HEK293 (cell line): ENCODE results near the gene PANX3.

Experiments
- BCL6B ChIP-seq: fragments of 450-650 bp; formaldehyde crosslinking; IDR thresholded peaks from 2 replicates; pipeline ENCODE4 v1.5.1; 2017; ENCODE audit warnings: missing biosample characterization, missing genetic modification characterization
- CTCF ChIP-seq: fragments of 450-650 bp; formaldehyde crosslinking; IDR thresholded peaks from 2 replicates; pipeline ENCODE4 v1.5.1; 2016; ENCODE audit warnings: missing biosample characterization, missing genetic modification characterization
- KLF1 ChIP-seq: fragments of 450-650 bp; formaldehyde crosslinking; IDR thresholded peaks from 2 replicates; pipeline ENCODE4 v1.5.1; 2016; ENCODE audit warnings: missing biosample characterization, missing genetic modification characterization
- REST ChIP-seq: fragments of 450-650 bp; formaldehyde crosslinking; IDR thresholded peaks from 2 replicates; pipeline ENCODE4 v1.5.1; 2016; ENCODE audit warnings: missing biosample characterization, missing genetic modification characterization
- SALL2 ChIP-seq: fragments of 450-650 bp; formaldehyde crosslinking; IDR thresholded peaks from 2 replicates; pipeline ENCODE4 v1.5.0; 2017; ENCODE audit warnings: missing biosample characterization, mild to moderate bottlenecking, missing genetic modification characterization, borderline replicate concordance
- YY1 ChIP-seq: fragments of 450-650 bp; formaldehyde crosslinking; IDR thresholded peaks from 2 replicates; pipeline ENCODE4 v1.5.1; 2018; ENCODE audit warnings: missing biosample characterization, missing genetic modification characterization
- ZBTB1 ChIP-seq: fragments of 450-650 bp; formaldehyde crosslinking; IDR thresholded peaks from 2 replicates; pipeline ENCODE4 v1.5.1; 2016; ENCODE audit warnings: missing biosample characterization, missing genetic modification characterization
- ZFP3 ChIP-seq: fragments of 450-650 bp; formaldehyde crosslinking; IDR thresholded peaks from 2 replicates; pipeline ENCODE4 v1.5.1; 2016; ENCODE audit warnings: low read depth, missing biosample characterization, missing genetic modification characterization
- ZNF175 ChIP-seq: fragments of 450-650 bp; formaldehyde crosslinking; IDR thresholded peaks from 2 replicates; pipeline ENCODE4 v1.5.1; 2016; ENCODE audit warnings: missing biosample characterization, missing genetic modification characterization
- ZNF24 ChIP-seq: fragments of 450-650 bp; formaldehyde crosslinking; IDR thresholded peaks from 2 replicates; pipeline ENCODE4 v1.5.1; 2016; ENCODE audit warnings: missing biosample characterization, missing genetic modification characterization
- ZNF274 ChIP-seq, 2 experiments: fragments of 200-500 bp in 1 of 2; fragments of 450-650 bp in 1 of 2; sonication (Bioruptor generic) in 1 of 2; formaldehyde crosslinking in 1 of 2; IDR thresholded peaks; 2 replicates each; pipeline versions ENCODE4 v1.5.1 to v1.6.1; 2014 to 2016; ENCODE audit warnings: borderline replicate concordance in 1 of 2, inconsistent platforms in 1 of 2, low read length in 1 of 2, missing biosample characterization in 1 of 2, missing genetic modification characterization in 1 of 2
- ZNF624 ChIP-seq: fragments of 450-650 bp; formaldehyde crosslinking; IDR thresholded peaks from 2 replicates; pipeline ENCODE4 v1.5.1; 2017; ENCODE audit warnings: missing biosample characterization, missing genetic modification characterization

GRCh38 chr11:124633355-124633754 is 22.1 kb downstream of the PANX3 start:
- TF ChIP-seq CTCF (tag by site-specific recombination), result no peak
- no peak for TF ChIP-seq BCL6B (tag by site-specific recombination)
- no peak for TF ChIP-seq KLF1 (tag by site-specific recombination)
- no peak for TF ChIP-seq ZNF274 (IDR thresholded peaks at IDR 0.05; ENCODE audit: low read length)
- TF ChIP-seq ZNF274 (tag by site-specific recombination; IDR thresholded peaks at IDR 0.05; ENCODE audit: borderline replicate concordance), result no peak
- no peak for TF ChIP-seq REST (tag by site-specific recombination)
- no peak for TF ChIP-seq ZNF175 (tag by site-specific recombination)
- TF ChIP-seq ZNF624, result no peak
- no peak for TF ChIP-seq ZBTB1 (tag by site-specific recombination)
- TF ChIP-seq SALL2 (tag by site-specific recombination), result no peak
- TF ChIP-seq ZFP3 (tag by site-specific recombination), result no peak
- no peak for TF ChIP-seq YY1
- no peak for TF ChIP-seq ZNF24
